Endodermal cell (in vitro differentiated cells): ENCODE data around the gene BNIP3. TPM values are rescaled to one million over a fixed set of nuclear protein-coding genes. Genes with fewer than 3 reads are reported as not detected.

ENCODE experiments used
- DNase-seq: peaks from one replicate; pipeline ENCODE4 v3.0.0-alpha.2; 2017
- H3K27ac ChIP-seq: 2 replicates; pipeline ENCODE4 v1.5.1; 2013; ENCODE audit warnings: mild to moderate bottlenecking, low read depth, low read length, moderate library complexity
- H3K27me3 ChIP-seq: 2 replicates; pipeline ENCODE4 v1.6.1; 2013; ENCODE audit warnings: mild to moderate bottlenecking, low read length, moderate library complexity; ENCODE audit not compliant: insufficient read depth, control insufficient read depth, poor library complexity, severe bottlenecking
- H3K36me3 ChIP-seq: 2 replicates; pipeline ENCODE4 v1.7.0; 2013; ENCODE audit warnings: mild to moderate bottlenecking, low read length, moderate library complexity; ENCODE audit not compliant: control insufficient read depth, insufficient read depth
- H3K4me1 ChIP-seq: one replicate; pipeline ENCODE4 v1.7.0; 2013; ENCODE audit warnings: low read length; ENCODE audit not compliant: control insufficient read depth, insufficient read depth
- H3K4me3 ChIP-seq: 2 replicates; pipeline ENCODE4 v1.5.1; 2013; ENCODE audit warnings: mild to moderate bottlenecking, low read length, moderate library complexity
- H3K9ac ChIP-seq: 2 replicates; pipeline ENCODE4 v1.6.1; 2013; ENCODE audit warnings: mild to moderate bottlenecking, low read length, moderate library complexity; ENCODE audit not compliant: poor library complexity, severe bottlenecking; ENCODE audit errors: extremely low read depth
- H3K9me3 ChIP-seq: 2 replicates; pipeline ENCODE4 v1.6.1; 2013; ENCODE audit warnings: mild to moderate bottlenecking, low read length, moderate library complexity; ENCODE audit not compliant: control insufficient read depth
- H3K27ac Mint-ChIP-seq: 2 replicates; pipeline ENCODE4 v1.8.0; 2020; ENCODE audit warnings: mixed read lengths
- H3K27me3 Mint-ChIP-seq: 2 replicates; pipeline ENCODE4 v1.8.0; 2021; ENCODE audit warnings: mild to moderate bottlenecking, mixed read lengths; ENCODE audit not compliant: insufficient read depth
- H3K36me3 Mint-ChIP-seq: 2 replicates; pipeline ENCODE4 v1.8.0; 2020; ENCODE audit warnings: low read depth, mixed read lengths
- H3K4me1 Mint-ChIP-seq: 2 replicates; pipeline ENCODE4 v1.8.0; 2020; ENCODE audit warnings: mixed read lengths
- H3K4me3 Mint-ChIP-seq: 2 replicates; pipeline ENCODE4 v1.8.0; 2020; ENCODE audit warnings: mild to moderate bottlenecking, moderate library complexity, mixed read lengths
- H3K9me3 Mint-ChIP-seq: 2 replicates; pipeline ENCODE4 v1.8.0; 2020; ENCODE audit warnings: mild to moderate bottlenecking, mixed read lengths
- WGBS, 2 experiments: methylation state at CpG; one replicate each; pipeline versions ENCODE4 v1.1.5 to v1.1.7; 2013; ENCODE audit warnings: missing lambda C conversion rate in 2 of 2, mixed read lengths in 1 of 2; ENCODE audit not compliant: insufficient coverage in 1 of 2, insufficient read length in 1 of 2; 5-methylcytosine and 5-hydroxymethylcytosine counted together
- total RNA-seq, 2 donors: library from RNA; stranded (reverse); fragmentation: NEBNext Ultra II Directional in 1 of 2; extraction: Animal tissue kit (Norgen Biotek cat#: 25700) in 1 of 2; gene quantifications; 2 replicates in 1 of 2; 3 replicates in 1 of 2; pipeline ENCODE4 v1.2.1, GENCODE V29; 2021
- TF ChIP-seq, protein P1 (sequence below): fragments of 200-600 bp; sonication (generic); conservative IDR thresholded peaks from 2 replicates; pipeline ENCODE4 v1.5.0; 2021; ENCODE audit warnings: antibody characterized with exemption, mild to moderate bottlenecking

The BNIP3 gene
- total RNA-seq, 2 donors from 2014 or later, result 93.5 to 108 TPM

GRCh38 chr10:131935260-131935659 lies 46.5 kb downstream of the BNIP3 start:
- Mint-ChIP-seq H3K9me3 (peaks cover 6% of the 10 kb centered on the region), H3K4me3 (no peak overlapping the region), H3K4me1 (peaks cover 21% of the 10 kb centered on the region), H3K27ac (no peak overlapping the region), H3K27me3 (no peaks in the 10 kb centered on the region), H3K36me3 (peaks cover 41% of the 10 kb centered on the region)
- Histone ChIP-seq H3K36me3 (peaks cover 55% of the 10 kb centered on the region), H3K27ac (no peak overlapping the region), H3K9ac (no peak overlapping the region), H3K27me3 (no peaks in the 10 kb centered on the region), H3K4me1 (peaks cover 7% of the 10 kb centered on the region), H3K9me3 (no peaks in the 10 kb centered on the region), H3K4me3 (no peak overlapping the region)
- WGBS, 2 experiments, result 89 to 100% methylated on average over 1 of the region's 1 CpG
- DNase-seq, result no peak
- TF ChIP-seq, protein P1, sequence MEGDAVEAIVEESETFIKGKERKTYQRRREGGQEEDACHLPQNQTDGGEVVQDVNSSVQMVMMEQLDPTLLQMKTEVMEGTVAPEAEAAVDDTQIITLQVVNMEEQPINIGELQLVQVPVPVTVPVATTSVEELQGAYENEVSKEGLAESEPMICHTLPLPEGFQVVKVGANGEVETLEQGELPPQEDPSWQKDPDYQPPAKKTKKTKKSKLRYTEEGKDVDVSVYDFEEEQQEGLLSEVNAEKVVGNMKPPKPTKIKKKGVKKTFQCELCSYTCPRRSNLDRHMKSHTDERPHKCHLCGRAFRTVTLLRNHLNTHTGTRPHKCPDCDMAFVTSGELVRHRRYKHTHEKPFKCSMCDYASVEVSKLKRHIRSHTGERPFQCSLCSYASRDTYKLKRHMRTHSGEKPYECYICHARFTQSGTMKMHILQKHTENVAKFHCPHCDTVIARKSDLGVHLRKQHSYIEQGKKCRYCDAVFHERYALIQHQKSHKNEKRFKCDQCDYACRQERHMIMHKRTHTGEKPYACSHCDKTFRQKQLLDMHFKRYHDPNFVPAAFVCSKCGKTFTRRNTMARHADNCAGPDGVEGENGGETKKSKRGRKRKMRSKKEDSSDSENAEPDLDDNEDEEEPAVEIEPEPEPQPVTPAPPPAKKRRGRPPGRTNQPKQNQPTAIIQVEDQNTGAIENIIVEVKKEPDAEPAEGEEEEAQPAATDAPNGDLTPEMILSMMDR, result no peak

GRCh38 chr10:131934769-131935168 lies 47.0 kb downstream of the BNIP3 start:
- TF ChIP-seq, protein P1, result no peak
- peak overlapping the region; percentile 48 for H3K27ac Mint-ChIP-seq

GRCh38 chr10:131933696-131934086 lies 48.0 kb downstream of the BNIP3 start:
- Mint-ChIP-seq H3K4me1 (peaks cover 37% of the 10 kb centered on the region), H3K27ac (no peak overlapping the region), H3K27me3 (no peaks in the 10 kb centered on the region), H3K4me3 (no peak overlapping the region), H3K9me3 (peaks cover 6% of the 10 kb centered on the region), H3K36me3 (peaks cover 32% of the 10 kb centered on the region)
- Histone ChIP-seq H3K4me3 (no peak overlapping the region), H3K9me3 (no peaks in the 10 kb centered on the region), H3K36me3 (peaks cover 50% of the 10 kb centered on the region), H3K27me3 (no peaks in the 10 kb centered on the region), H3K9ac (no peak overlapping the region), H3K27ac (peak overlapping the region; percentile 61), H3K4me1 (peaks cover 13% of the 10 kb centered on the region)
- TF ChIP-seq, protein P1, result no peak
- DNase-seq, result no peak
- WGBS, 2 experiments, result 94% methylated on average over 2 of the region's 2 CpGs; no CpG with 5 or more reads in 1 of the 2 experiments

More at GRCh38 chr10:131934769-131935168, 47.0 kb downstream of the BNIP3 start:
- H3K36me3 Mint-ChIP-seq, result peaks cover 36% of the 10 kb centered on the region
- no peak overlapping the region for H3K4me3 Mint-ChIP-seq
- peaks cover 55% of the 10 kb centered on the region for H3K36me3 ChIP-seq
- WGBS, 2 experiments, result 67 to 73% methylated on average over 6 to 8 of the region's 8 CpGs
- H3K27ac ChIP-seq, result no peak overlapping the region
- H3K9me3 Mint-ChIP-seq, result peaks cover 6% of the 10 kb centered on the region
- no peaks in the 10 kb centered on the region for H3K27me3 Mint-ChIP-seq
- peak; percentile 78 for DNase-seq
- no peak overlapping the region for H3K4me3 ChIP-seq
- no peaks in the 10 kb centered on the region for H3K27me3 ChIP-seq
- no peak overlapping the region for H3K9ac ChIP-seq
- peaks cover 7% of the 10 kb centered on the region for H3K4me1 ChIP-seq
- no peaks in the 10 kb centered on the region for H3K9me3 ChIP-seq
- peaks cover 26% of the 10 kb centered on the region for H3K4me1 Mint-ChIP-seq
